CD4-positive, alpha-beta T cell (primary cell): Measurements from ENCODE around the gene PLEKHG3. TPM values are rescaled to one million over a fixed set of nuclear protein-coding genes. Genes with fewer than 3 reads are reported as not detected.

Source experiments
- ATAC-seq: fragments of 200-7000 bp; cut with Tn5 transposase; one replicate; pipeline ENCODE4 v1.10.0; 2022; ENCODE audit warnings: mild to moderate bottlenecking; ENCODE audit not compliant: poor library complexity
- CTCF ChIA-PET: fragments of 350-600 bp; sonication (Branson Sonifier 250); formaldehyde crosslinking; loops from one replicate; lab custom pipeline; 2021; ENCODE audit warnings: antibody characterized with exemption, inconsistent platforms; lab: Charles Lee
- POLR2A ChIA-PET: fragments of 350-600 bp; sonication (Branson Sonifier 250); formaldehyde crosslinking; loops from one replicate; lab custom pipeline; 2021; ENCODE audit warnings: antibody characterized with exemption, inconsistent platforms; lab: Charles Lee
- DNase-seq, 14 experiments: peaks; one replicate each; pipeline ENCODE4 v3.0.0-alpha.2; 2013 to 2020; ENCODE audit warnings: mixed read lengths in 2 of 14
- H3K27ac ChIP-seq, 2 donors: one replicate each; pipeline versions ENCODE4 v1.5.1 to v1.7.0; 2013; ENCODE audit warnings: low read length in 2 of 2, low read depth in 1 of 2, mild to moderate bottlenecking in 1 of 2
- H3K27me3 ChIP-seq, 2 experiments: 1 replicate in 1 of 2; 2 replicates in 1 of 2; pipeline versions ENCODE4 v1.6.1 to v1.7.0; 2013; ENCODE audit warnings: low read length in 2 of 2, control low read depth in 1 of 2, mild to moderate bottlenecking in 1 of 2, moderate library complexity in 1 of 2; ENCODE audit not compliant: insufficient read depth in 2 of 2, control insufficient read depth in 1 of 2
- H3K36me3 ChIP-seq: one replicate; pipeline ENCODE4 v1.6.1; 2013; ENCODE audit warnings: low read length, control low read depth; ENCODE audit not compliant: insufficient read depth
- H3K4me1 ChIP-seq: one replicate; pipeline ENCODE4 v1.6.1; 2013; ENCODE audit warnings: low read length, control low read depth; ENCODE audit not compliant: insufficient read depth
- H3K4me3 ChIP-seq: one replicate; pipeline ENCODE4 v1.5.1; 2013; ENCODE audit warnings: mild to moderate bottlenecking, low read length, moderate library complexity
- H3K9me3 ChIP-seq, 2 experiments: 1 replicate in 1 of 2; 2 replicates in 1 of 2; pipeline versions ENCODE4 v1.6.1 to v1.7.0; 2013; ENCODE audit warnings: low read length in 2 of 2, mild to moderate bottlenecking in 2 of 2, control low read depth in 1 of 2, moderate library complexity in 1 of 2; ENCODE audit not compliant: control insufficient read depth in 1 of 2, insufficient read depth in 1 of 2
- H3K27ac Mint-ChIP-seq: one replicate; pipeline ENCODE4 v1.8.0; 2020; ENCODE audit warnings: mixed read lengths
- H3K27me3 Mint-ChIP-seq: one replicate; pipeline ENCODE4 v1.8.0; 2021; ENCODE audit warnings: mixed read lengths
- H3K36me3 Mint-ChIP-seq: one replicate; pipeline ENCODE4 v1.8.0; 2021; ENCODE audit warnings: low read depth, mixed read lengths
- H3K4me1 Mint-ChIP-seq: one replicate; pipeline ENCODE4 v1.8.0; 2021; ENCODE audit warnings: low read depth, mixed read lengths
- H3K4me3 Mint-ChIP-seq: one replicate; pipeline ENCODE4 v1.8.0; 2020; ENCODE audit warnings: mild to moderate bottlenecking, mixed read lengths
- H3K9me3 Mint-ChIP-seq: one replicate; pipeline ENCODE4 v1.8.0; 2020; ENCODE audit warnings: mixed read lengths
- intact Hi-C, 2 experiments: fragments of 100-400 bp; cut with DNase I in 1 of 2; cut with micrococcal nuclease in 1 of 2; formaldehyde crosslinking; loops; one replicate each; pipeline versions ENCODE4 v1.15.1 to v1.9.0; 2023 to 2025; cut with DNase I, micrococcal nuclease
- total RNA-seq, 174 experiments: library from RNA in 2 of 174; stranded (reverse) in 2 of 174; gene quantifications; one replicate each; pipeline ENCODE4 v1.2.3 and lab custom pipeline; 2021 to 2026
- TF ChIP-seq, protein P1 (sequence below): fragments of 200-600 bp; IDR thresholded peaks from one replicate; pipeline ENCODE4 v1.8.0; 2022; ENCODE audit warnings: antibody characterized with exemption, mild to moderate bottlenecking

Gene PLEKHG3
- total RNA-seq, 2 experiments from 2014 or later, result 12.1 to 13.3 TPM

DNA sequence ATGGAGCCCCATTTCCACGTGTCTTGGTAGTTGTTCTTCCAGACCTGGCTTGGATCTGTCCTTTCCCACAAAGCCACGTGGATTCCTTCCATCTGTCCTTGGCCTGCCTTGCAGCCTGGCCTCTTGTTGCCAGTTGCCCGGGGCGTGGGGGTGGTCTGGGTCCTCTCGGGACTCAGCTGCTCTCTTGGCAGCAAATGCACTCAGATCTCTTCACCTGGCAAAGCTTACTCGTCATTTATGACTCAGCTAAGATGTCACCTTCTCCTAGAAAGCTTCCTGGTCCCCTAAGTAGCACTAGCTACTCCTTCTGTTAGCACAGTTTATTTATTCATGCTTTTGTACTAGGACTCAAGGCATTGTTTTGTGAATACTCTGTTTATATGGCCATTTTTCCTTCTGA lies 13.6 kb downstream of the PLEKHG3 start:
- CTCF ChIA-PET, result no interaction called here
- intact Hi-C loops, result no loop called here
- H3K4me1 ChIP-seq, result peaks cover 89% of the 10 kb centered on the region

DNA sequence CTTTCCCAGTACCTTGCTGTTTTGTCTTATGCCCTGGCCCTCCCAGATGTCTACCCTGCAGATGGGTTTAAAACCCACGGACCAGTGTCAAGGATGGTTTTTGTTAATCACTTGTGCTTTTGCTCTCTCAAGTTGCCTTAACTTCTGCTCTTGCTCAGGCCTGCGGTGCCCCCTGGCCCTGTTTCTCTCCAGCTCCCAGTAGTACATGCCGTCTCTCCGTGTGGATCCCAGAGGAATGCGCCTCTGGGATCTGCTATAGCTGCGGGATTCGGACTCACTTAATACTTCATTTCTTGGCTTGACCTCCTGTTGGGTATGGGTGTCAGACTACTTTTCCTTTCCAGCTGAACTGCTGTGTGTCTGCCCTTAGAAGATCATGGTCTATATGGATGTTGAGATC lies 14.5 kb downstream of the PLEKHG3 start:
- peaks cover 98% of the 10 kb centered on the region for H3K4me1 ChIP-seq
- no peak overlapping the region for H3K27ac ChIP-seq
- Mint-ChIP-seq H3K4me1 (peaks cover 83% of the 10 kb centered on the region), H3K9me3 (peaks cover 3% of the 10 kb centered on the region), H3K4me3 (no peak overlapping the region), H3K27ac (peak overlapping the region; percentile 42), H3K27me3 (no peaks in the 10 kb centered on the region), H3K36me3 (peaks cover 5% of the 10 kb centered on the region)
- intact Hi-C loops, result no loop called here
- no peak overlapping the region for H3K4me3 ChIP-seq
- ChIA-PET CTCF (no interaction called here), POLR2A (no interaction called here)
- no peaks in the 10 kb centered on the region for H3K27me3 ChIP-seq
- no peaks in the 10 kb centered on the region for H3K9me3 ChIP-seq
- TF ChIP-seq, protein P1, sequence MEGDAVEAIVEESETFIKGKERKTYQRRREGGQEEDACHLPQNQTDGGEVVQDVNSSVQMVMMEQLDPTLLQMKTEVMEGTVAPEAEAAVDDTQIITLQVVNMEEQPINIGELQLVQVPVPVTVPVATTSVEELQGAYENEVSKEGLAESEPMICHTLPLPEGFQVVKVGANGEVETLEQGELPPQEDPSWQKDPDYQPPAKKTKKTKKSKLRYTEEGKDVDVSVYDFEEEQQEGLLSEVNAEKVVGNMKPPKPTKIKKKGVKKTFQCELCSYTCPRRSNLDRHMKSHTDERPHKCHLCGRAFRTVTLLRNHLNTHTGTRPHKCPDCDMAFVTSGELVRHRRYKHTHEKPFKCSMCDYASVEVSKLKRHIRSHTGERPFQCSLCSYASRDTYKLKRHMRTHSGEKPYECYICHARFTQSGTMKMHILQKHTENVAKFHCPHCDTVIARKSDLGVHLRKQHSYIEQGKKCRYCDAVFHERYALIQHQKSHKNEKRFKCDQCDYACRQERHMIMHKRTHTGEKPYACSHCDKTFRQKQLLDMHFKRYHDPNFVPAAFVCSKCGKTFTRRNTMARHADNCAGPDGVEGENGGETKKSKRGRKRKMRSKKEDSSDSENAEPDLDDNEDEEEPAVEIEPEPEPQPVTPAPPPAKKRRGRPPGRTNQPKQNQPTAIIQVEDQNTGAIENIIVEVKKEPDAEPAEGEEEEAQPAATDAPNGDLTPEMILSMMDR, result no peak
- DNase-seq (no peak), ATAC-seq (no peak)
- H3K36me3 ChIP-seq, result no peaks in the 10 kb centered on the region

More for the DNA sequence above, 13.6 kb downstream of the PLEKHG3 start:
- TF ChIP-seq, protein P1, result no peak
- ATAC-seq, result no peak
- Mint-ChIP-seq H3K4me1 (peaks cover 77% of the 10 kb centered on the region), H3K9me3 (peaks cover 10% of the 10 kb centered on the region), H3K36me3 (peaks cover 5% of the 10 kb centered on the region), H3K4me3 (peak overlapping the region; percentile 31), H3K27me3 (peaks cover 4% of the 10 kb centered on the region), H3K27ac (peak overlapping the region; percentile 22)
- POLR2A ChIA-PET, result no interaction called here
- Histone ChIP-seq H3K27me3 (no peaks in the 10 kb centered on the region), H3K9me3 (no peaks in the 10 kb centered on the region), H3K27ac (no peak overlapping the region), H3K36me3 (no peaks in the 10 kb centered on the region), H3K4me3 (no peak overlapping the region)
- no peak for DNase-seq

DNA sequence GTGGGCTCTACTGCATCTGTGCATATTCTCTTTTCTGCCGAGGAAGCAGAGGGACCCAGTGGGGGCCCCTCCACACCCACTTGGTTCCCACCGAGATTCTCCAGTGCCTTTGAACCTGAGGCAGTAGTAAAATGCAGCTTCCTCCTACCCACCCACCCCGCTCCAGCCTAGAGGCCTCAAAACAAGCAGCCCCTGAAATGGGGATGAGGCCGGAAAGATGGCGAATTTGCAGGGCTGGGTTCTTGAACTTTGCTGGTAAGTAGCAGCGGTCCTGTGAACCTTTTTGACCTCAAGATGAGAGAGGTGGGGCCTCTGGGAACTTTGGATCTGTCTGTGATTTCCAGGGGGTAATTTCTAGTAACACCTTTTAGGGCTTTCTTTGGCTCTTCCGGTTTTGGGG lies 15.4 kb downstream of the PLEKHG3 start:
- Histone ChIP-seq H3K36me3 (no peaks in the 10 kb centered on the region), H3K27me3 (no peaks in the 10 kb centered on the region), H3K9me3 (no peaks in the 10 kb centered on the region), H3K27ac (peak overlapping the region in 1 of 2 donors; percentile 11), H3K4me1 (peaks cover 100% of the 10 kb centered on the region), H3K4me3 (no peak overlapping the region)
- ChIA-PET POLR2A (no interaction called here), CTCF (no interaction called here)
- peak overlapping the region; percentile 82 for H3K27ac Mint-ChIP-seq
- H3K36me3 Mint-ChIP-seq, result peaks cover 5% of the 10 kb centered on the region
- TF ChIP-seq, protein P1, result no peak
- H3K27me3 Mint-ChIP-seq, result no peaks in the 10 kb centered on the region
- intact Hi-C loops, result no loop called here
- no peaks in the 10 kb centered on the region for H3K9me3 Mint-ChIP-seq
- no peak overlapping the region for H3K4me3 Mint-ChIP-seq
- DNase-seq, result no peak
- no peak for ATAC-seq
- peaks cover 84% of the 10 kb centered on the region for H3K4me1 Mint-ChIP-seq
